Prostate gland (tissue), 2 donors: ENCODE results near the gene BDP1. TPM values are rescaled to one million over a fixed set of nuclear protein-coding genes. Genes with fewer than 3 reads are reported as not detected.
"Not testable (repeated sequence)": the region's sequence is repeated elsewhere in the genome, so short reads cannot be mapped to it uniquely, and the experiment has no call there.

Experiments used
- DNase-seq: peaks from one replicate; pipeline ENCODE4 v3.0.0-alpha.2; 2019; ENCODE audit warnings: low spot score
- H3K27ac ChIP-seq, 2 donors: fragments of 200-600 bp; sonication (generic); 2 replicates each; pipeline ENCODE4 v1.5.1; 2017 to 2019
- H3K27me3 ChIP-seq: fragments of 200-600 bp; sonication (generic); replicated peaks from 2 replicates; pipeline ENCODE4 v1.5.1; 2019; ENCODE audit not compliant: insufficient read depth
- H3K36me3 ChIP-seq, 2 donors: fragments of 200-600 bp; sonication (generic); 1 replicate in 1 of 2; 2 replicates in 1 of 2; pipeline versions ENCODE4 v1.5.1 to v1.8.1; 2017 to 2019
- H3K4me1 ChIP-seq: fragments of 200-600 bp; sonication (generic); replicated peaks from 2 replicates; pipeline ENCODE4 v1.5.1; 2019
- H3K4me3 ChIP-seq, 2 donors: fragments of 200-600 bp; sonication (generic); 2 replicates each; pipeline ENCODE4 v1.5.1; 2017 to 2019
- H3K9me3 ChIP-seq: fragments of 200-600 bp; sonication (generic); 2 replicates; pipeline ENCODE4 v1.5.1; 2017
- POLR2A ChIP-seq: fragments of 450-650 bp; IDR thresholded peaks from one replicate; pipeline ENCODE4 v1.6.1; 2016; ENCODE audit warnings: antibody characterized with exemption, mild to moderate bottlenecking
- POLR2AphosphoS5 ChIP-seq: sonication (generic); formaldehyde crosslinking; IDR thresholded peaks from one replicate; pipeline ENCODE4 v1.6.1; 2017; ENCODE audit warnings: antibody characterized with exemption
- whole genome bisulfite sequencing: methylation state at CpG from one replicate; pipeline ENCODE4 v1.1.5; 2018; 5-methylcytosine and 5-hydroxymethylcytosine counted together
- intact Hi-C: fragments of 100-400 bp; cut with DNase I; formaldehyde crosslinking; loops from one replicate; pipeline ENCODE4 v1.14.2; 2022
- total RNA-seq, 2 donors: library from RNA; depleted of rRNA; stranded (reverse); fragments of >200 nt; gene quantifications; one replicate each; pipeline ENCODE4 v1.1.0, GENCODE V29; 2016
- TF ChIP-seq, protein P1 (sequence below), 4 experiments: fragments of 200-600 bp in 2 of 4; fragments of 450-650 bp in 2 of 4; sonication (generic) in 2 of 4; IDR thresholded peaks; 1 replicate in 3 of 4; 2 replicates in 1 of 4; pipeline ENCODE4 v1.5.1; 2016 to 2019; ENCODE audit warnings: antibody characterized with exemption in 4 of 4, mild to moderate bottlenecking in 2 of 4, moderate library complexity in 2 of 4

Gene BDP1
- total RNA-seq, 2 donors from 2014 or later = 17.9 to 25.6 TPM

DNA sequence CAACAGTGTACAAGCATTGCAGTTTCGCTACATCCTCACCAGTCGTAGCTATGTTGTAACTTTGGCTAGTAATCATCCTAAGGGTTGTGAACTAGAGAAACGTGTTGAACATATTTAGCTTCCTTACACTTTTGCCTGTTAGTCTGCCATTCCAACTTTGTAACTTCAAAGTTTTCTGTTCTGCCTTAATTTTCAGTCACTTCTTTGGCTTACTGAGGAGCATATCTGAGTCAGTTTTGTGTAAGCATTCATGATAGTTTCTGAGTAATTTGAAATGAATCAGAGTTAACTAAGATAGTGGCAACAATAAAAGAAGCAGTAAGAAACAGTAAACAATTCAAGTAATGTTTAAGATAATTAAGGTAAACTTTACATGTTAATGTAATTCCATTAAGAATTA lies 72.8 kb downstream of the BDP1 start:
- WGBS = 80% methylated on average over 3 of the region's 3 CpGs
- H3K27me3 ChIP-seq = no peaks in the 10 kb centered on the region
- H3K36me3 ChIP-seq = peaks cover 0 to 5% of the 10 kb centered on the region in 2 donors
- TF ChIP-seq, protein P1, sequence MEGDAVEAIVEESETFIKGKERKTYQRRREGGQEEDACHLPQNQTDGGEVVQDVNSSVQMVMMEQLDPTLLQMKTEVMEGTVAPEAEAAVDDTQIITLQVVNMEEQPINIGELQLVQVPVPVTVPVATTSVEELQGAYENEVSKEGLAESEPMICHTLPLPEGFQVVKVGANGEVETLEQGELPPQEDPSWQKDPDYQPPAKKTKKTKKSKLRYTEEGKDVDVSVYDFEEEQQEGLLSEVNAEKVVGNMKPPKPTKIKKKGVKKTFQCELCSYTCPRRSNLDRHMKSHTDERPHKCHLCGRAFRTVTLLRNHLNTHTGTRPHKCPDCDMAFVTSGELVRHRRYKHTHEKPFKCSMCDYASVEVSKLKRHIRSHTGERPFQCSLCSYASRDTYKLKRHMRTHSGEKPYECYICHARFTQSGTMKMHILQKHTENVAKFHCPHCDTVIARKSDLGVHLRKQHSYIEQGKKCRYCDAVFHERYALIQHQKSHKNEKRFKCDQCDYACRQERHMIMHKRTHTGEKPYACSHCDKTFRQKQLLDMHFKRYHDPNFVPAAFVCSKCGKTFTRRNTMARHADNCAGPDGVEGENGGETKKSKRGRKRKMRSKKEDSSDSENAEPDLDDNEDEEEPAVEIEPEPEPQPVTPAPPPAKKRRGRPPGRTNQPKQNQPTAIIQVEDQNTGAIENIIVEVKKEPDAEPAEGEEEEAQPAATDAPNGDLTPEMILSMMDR (IDR thresholded peaks at IDR 0.05) = no peak
- TF ChIP-seq POLR2AphosphoS5 = no peak
- no peak for TF ChIP-seq POLR2A
- DNase-seq = no peak
- no peak overlapping the region for H3K27ac ChIP-seq
- H3K4me1 ChIP-seq = no peaks in the 10 kb centered on the region
- no peaks in the 10 kb centered on the region for H3K9me3 ChIP-seq
- intact Hi-C loops = no loop called here
- no peak overlapping the region for H3K4me3 ChIP-seq

DNA sequence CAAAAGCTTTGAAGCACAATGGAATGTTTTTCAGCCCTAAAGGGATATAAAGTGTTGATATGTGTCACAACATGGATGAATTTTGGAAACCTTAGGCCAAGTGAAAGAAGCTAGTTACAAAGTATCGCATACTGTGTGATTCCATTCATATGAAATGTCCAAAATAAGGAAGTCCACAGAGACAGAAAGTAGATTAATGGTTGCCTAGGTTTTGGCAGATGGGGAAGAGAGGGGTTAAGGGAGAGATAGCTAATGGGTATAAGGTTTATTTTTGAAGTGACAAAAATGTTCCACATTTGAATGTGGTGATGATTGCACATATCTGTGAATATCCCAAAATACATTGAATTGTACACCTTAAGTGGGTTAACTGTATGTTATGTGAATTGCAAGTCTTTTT lies 74.2 kb downstream of the BDP1 start:
- Histone ChIP-seq H3K27ac (no peak overlapping the region), H3K4me1 (no peaks in the 10 kb centered on the region), H3K9me3 (no peaks in the 10 kb centered on the region), H3K27me3 (no peaks in the 10 kb centered on the region), H3K4me3 (no peak overlapping the region), H3K36me3 (no peaks in the 10 kb centered on the region)
- TF ChIP-seq POLR2A (no peak), POLR2AphosphoS5 (no peak)
- TF ChIP-seq, protein P1 (IDR thresholded peaks at IDR 0.05) = no peak
- WGBS = 97% methylated on average over 1 of the region's 1 CpG
- no peak for DNase-seq
- intact Hi-C loops = no loop called here

DNA sequence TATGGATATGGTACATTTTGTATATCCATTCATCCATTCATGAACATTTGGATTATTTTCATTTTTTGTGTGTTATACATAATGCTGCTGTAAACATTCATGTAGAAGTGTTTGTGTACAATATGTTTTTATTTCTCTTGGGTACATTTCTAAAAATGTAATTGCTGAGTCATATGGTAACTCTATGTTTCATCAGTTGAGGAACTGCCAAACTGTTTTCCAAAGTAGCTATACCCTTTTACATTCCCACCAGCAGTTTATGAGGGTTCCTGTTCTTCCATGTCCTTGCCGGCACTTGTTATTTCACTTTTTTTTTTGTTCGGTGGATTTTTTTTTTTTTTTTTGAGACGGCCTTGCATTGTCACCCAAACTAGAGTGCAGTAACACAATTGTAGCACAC lies 77.7 kb downstream of the BDP1 start:
- Histone ChIP-seq H3K9me3 (no peaks in the 10 kb centered on the region), H3K36me3 (no peaks in the 10 kb centered on the region), H3K4me1 (no peaks in the 10 kb centered on the region), H3K27ac (no peak overlapping the region), H3K27me3 (no peaks in the 10 kb centered on the region), H3K4me3 (no peak overlapping the region)
- intact Hi-C loops = no loop called here
- no peak for TF ChIP-seq POLR2AphosphoS5
- TF ChIP-seq POLR2A = no peak
- TF ChIP-seq, protein P1 (IDR thresholded peaks at IDR 0.05) = no peak
- no peak for DNase-seq
- 61% methylated on average over 3 of the region's 3 CpGs for WGBS

DNA sequence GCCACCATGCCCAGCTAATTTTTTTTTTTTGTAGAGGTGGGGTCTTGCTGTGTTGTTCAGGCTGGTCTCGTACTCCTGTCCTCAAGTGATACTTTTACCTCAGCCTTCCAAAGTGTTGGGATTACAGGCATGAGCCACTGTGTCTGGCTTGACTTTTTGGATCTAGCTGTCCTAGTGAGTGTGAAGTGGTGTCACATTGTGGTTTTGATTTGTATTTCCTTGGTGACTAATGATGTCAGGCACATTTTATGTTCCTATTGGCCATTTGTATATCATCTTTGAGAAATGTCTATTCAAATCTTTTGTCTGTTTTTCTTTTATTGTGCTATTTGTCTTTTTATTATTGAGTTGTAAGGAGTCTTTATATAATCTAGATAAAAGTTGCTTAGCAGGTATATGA lies 78.2 kb downstream of the BDP1 start:
- TF ChIP-seq POLR2AphosphoS5 = no peak
- no peak for TF ChIP-seq POLR2A
- TF ChIP-seq, protein P1 (IDR thresholded peaks at IDR 0.05) = no peak
- intact Hi-C loops = no loop called here
- Histone ChIP-seq H3K9me3 (no peaks in the 10 kb centered on the region), H3K27me3 (no peaks in the 10 kb centered on the region), H3K36me3 (no peaks in the 10 kb centered on the region), H3K4me1 (no peaks in the 10 kb centered on the region), H3K4me3 (no peak overlapping the region), H3K27ac (no peak overlapping the region)
- DNase-seq = no peak
- WGBS = 100% methylated on average over 1 of the region's 1 CpG

DNA sequence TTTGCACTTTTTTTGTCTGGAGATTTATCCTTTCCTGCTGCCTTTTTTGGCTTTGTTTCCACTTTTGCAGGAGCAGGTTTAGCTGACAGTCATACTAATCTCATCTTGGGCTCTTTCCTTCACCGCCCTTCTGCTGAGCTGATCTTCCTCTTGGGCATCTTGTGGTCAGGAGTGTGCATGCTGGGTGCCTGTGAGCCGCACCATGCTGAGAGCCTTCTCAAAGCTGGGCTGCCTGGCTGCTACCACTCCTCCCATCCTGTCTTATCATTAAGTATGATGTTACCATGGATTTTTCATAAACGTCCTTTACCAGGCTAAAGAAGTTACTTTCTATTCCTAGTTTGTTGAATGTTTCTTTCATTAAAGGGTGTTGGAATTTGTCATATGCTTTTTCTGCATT lies 82.2 kb downstream of the BDP1 start:
- H3K36me3 ChIP-seq = no peaks in the 10 kb centered on the region
- no peak overlapping the region for H3K27ac ChIP-seq
- no peaks in the 10 kb centered on the region for H3K9me3 ChIP-seq
- H3K27me3 ChIP-seq = no peaks in the 10 kb centered on the region
- DNase-seq = no peak
- no peak overlapping the region for H3K4me3 ChIP-seq
- TF ChIP-seq POLR2A (no peak), POLR2AphosphoS5 (no peak)
- TF ChIP-seq, protein P1 (IDR thresholded peaks at IDR 0.05) = no peak
- intact Hi-C loops = no loop called here
- 81% methylated on average over 3 of the region's 3 CpGs for WGBS
- no peaks in the 10 kb centered on the region for H3K4me1 ChIP-seq

DNA sequence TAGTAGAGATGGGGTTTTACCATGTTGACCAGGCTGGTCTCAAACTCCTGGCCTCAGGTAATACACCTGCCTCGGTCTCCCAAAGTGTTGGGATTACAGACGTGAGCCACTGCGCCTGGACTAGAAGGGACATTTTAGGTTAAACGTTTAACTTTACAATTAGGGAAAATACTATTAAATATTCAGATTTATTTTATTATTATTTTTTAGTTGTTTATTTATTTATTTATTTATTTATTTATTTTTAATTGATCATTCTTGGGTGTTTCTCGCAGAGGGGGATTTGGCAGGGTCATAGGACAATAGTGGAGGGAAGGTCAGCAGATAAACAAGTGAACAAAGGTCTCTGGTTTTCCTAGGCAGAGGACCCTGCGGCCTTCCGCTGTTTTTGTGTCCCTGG lies 95.4 kb downstream of the BDP1 start:
- DNase-seq, H3K4me1 ChIP-seq, H3K9me3 ChIP-seq, intact Hi-C loops, H3K4me3 ChIP-seq, H3K27me3 ChIP-seq, H3K36me3 ChIP-seq, H3K27ac ChIP-seq: not testable (repeated sequence)
- WGBS = 98% methylated on average over 7 of the region's 7 CpGs

DNA sequence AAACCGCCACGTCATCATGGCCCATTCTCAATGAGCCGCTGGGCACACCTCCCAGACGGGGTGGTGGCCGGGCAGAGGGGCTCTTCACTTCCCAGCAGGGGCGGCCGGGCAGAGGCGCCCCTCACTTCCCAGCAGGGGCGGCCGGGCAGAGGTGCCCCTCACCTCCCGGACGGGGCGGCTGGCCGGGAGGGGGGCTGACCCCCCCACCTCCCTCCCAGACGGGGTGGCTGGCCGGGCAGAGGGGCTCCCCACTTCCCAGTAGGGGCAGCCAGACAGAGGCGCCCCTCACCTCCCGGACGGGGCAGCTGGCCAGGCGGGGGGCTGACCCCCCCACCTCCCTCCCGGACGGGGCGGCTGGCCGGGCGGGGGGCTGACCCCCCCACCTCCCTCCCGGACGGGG lies 96.1 kb downstream of the BDP1 start:
- DNase-seq, intact Hi-C loops, H3K27me3 ChIP-seq, H3K27ac ChIP-seq, H3K9me3 ChIP-seq, H3K4me3 ChIP-seq, H3K36me3 ChIP-seq, H3K4me1 ChIP-seq: not testable (repeated sequence)
- WGBS = 98% methylated on average over 15 of the region's 27 CpGs
